Osteocyte (in vitro differentiated cells): Measurements from ENCODE around the gene NPS. TPM values are rescaled to one million over a fixed set of nuclear protein-coding genes. Genes with fewer than 3 reads are reported as not detected.

Experiments
- DNase-seq: peaks from one replicate; pipeline ENCODE4 v3.0.0; 2021; ENCODE audit warnings: mixed read lengths; ENCODE audit not compliant: unreplicated experiment; ENCODE audit errors: extremely low spot score
- H3K27ac Mint-ChIP-seq: one replicate; pipeline ENCODE4 v1.8.0; 2021; ENCODE audit warnings: mild to moderate bottlenecking, mixed read lengths; ENCODE audit not compliant: unreplicated experiment
- H3K27me3 Mint-ChIP-seq: one replicate; pipeline ENCODE4 v1.8.0; 2021; ENCODE audit warnings: mixed read lengths; ENCODE audit not compliant: unreplicated experiment
- H3K36me3 Mint-ChIP-seq: one replicate; pipeline ENCODE4 v1.8.0; 2021; ENCODE audit warnings: mixed read lengths; ENCODE audit not compliant: unreplicated experiment
- H3K4me1 Mint-ChIP-seq: one replicate; pipeline ENCODE4 v1.8.0; 2021; ENCODE audit warnings: mixed read lengths; ENCODE audit not compliant: unreplicated experiment
- H3K4me3 Mint-ChIP-seq: one replicate; pipeline ENCODE4 v1.8.0; 2021; ENCODE audit warnings: mild to moderate bottlenecking, moderate library complexity, mixed read lengths; ENCODE audit not compliant: unreplicated experiment
- H3K9me3 Mint-ChIP-seq: one replicate; pipeline ENCODE4 v1.8.0; 2021; ENCODE audit warnings: mixed read lengths; ENCODE audit not compliant: unreplicated experiment
- total RNA-seq: library from RNA; stranded (reverse); gene quantifications from 2 replicates; pipeline ENCODE4 v1.2.1, GENCODE V29; 2021
- TF ChIP-seq, protein P1 (sequence below): fragments of 200-600 bp; sonication (generic); IDR thresholded peaks from 2 replicates; pipeline ENCODE4 v1.5.0; 2021; ENCODE audit warnings: antibody characterized with exemption, mild to moderate bottlenecking, moderate library complexity

The NPS gene
- total RNA-seq, 1 donor from 2014 or later = not detected

DNA sequence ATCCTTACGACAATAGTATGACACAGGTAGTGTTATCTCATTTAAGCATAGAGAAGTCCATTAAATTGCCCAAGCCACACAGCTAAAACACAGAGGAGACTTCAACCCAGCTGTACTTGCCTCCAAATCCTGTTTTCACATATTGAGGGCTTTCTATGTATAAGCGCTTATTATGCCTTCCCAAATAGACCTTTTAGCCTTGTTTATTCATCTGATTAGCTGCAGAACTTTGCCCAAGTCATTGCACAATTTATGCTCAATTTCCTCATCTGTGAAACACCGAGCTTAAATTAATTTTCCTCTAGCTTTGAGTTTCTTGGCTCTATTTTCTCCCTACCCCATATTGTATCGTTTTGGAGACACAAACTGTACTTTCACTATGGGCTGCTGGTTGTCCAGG, 15.5 kb downstream of the NPS start:
- TF ChIP-seq, protein P1, sequence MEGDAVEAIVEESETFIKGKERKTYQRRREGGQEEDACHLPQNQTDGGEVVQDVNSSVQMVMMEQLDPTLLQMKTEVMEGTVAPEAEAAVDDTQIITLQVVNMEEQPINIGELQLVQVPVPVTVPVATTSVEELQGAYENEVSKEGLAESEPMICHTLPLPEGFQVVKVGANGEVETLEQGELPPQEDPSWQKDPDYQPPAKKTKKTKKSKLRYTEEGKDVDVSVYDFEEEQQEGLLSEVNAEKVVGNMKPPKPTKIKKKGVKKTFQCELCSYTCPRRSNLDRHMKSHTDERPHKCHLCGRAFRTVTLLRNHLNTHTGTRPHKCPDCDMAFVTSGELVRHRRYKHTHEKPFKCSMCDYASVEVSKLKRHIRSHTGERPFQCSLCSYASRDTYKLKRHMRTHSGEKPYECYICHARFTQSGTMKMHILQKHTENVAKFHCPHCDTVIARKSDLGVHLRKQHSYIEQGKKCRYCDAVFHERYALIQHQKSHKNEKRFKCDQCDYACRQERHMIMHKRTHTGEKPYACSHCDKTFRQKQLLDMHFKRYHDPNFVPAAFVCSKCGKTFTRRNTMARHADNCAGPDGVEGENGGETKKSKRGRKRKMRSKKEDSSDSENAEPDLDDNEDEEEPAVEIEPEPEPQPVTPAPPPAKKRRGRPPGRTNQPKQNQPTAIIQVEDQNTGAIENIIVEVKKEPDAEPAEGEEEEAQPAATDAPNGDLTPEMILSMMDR = no peak
- H3K27ac Mint-ChIP-seq = no peak overlapping the region
- no peak for DNase-seq
- H3K27me3 Mint-ChIP-seq = peaks cover 3% of the 10 kb centered on the region
- no peak overlapping the region for H3K4me3 Mint-ChIP-seq
- no peaks in the 10 kb centered on the region for H3K4me1 Mint-ChIP-seq
- H3K9me3 Mint-ChIP-seq = no peaks in the 10 kb centered on the region
- H3K36me3 Mint-ChIP-seq = no peaks in the 10 kb centered on the region

DNA sequence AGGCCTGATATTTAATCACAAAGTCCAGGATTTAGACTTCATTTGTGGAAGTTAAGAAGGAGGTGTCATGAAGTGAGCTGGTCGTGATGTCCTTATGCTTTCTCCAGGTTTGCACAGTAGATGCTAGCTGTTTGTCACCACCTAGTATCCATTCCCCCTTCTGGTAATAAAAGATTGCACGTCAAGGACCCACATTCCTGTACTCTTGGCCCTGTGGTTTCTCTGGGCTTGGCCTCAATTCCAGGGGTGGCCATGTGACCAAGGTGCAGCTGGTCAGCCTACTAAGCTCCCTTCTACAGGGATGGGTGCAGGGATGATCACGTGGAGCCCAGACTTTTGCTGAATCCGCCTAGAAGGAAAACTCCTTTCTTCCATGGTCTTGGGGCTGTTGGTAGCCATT, 16.5 kb downstream of the NPS start:
- H3K27ac Mint-ChIP-seq = no peak overlapping the region
- no peaks in the 10 kb centered on the region for H3K36me3 Mint-ChIP-seq
- H3K4me1 Mint-ChIP-seq = no peaks in the 10 kb centered on the region
- H3K27me3 Mint-ChIP-seq = peaks cover 8% of the 10 kb centered on the region
- TF ChIP-seq, protein P1 = no peak
- H3K9me3 Mint-ChIP-seq = no peaks in the 10 kb centered on the region
- no peak for DNase-seq
- no peak overlapping the region for H3K4me3 Mint-ChIP-seq

DNA sequence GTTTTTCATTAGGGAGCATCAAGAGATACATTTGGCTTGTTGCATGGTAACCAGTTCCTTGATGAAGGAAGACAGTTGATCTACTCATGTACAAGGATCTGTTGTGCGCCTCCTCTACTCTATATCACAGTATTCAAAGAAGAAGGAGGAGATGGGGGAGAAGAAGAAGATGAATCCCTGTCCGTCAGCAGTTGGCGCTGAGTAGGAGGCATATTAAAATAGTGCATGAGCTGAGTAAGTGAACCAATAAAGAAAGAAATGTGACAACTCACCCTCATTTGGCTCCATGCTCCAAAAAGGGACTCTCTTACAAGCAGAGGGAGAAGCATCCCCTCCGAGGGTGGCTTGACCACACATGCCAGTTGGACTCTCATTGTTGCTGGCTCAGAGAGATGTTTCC, 20.1 kb downstream of the NPS start:
- Mint-ChIP-seq H3K4me3 (no peak overlapping the region), H3K4me1 (no peaks in the 10 kb centered on the region), H3K36me3 (no peaks in the 10 kb centered on the region), H3K9me3 (peaks cover 12% of the 10 kb centered on the region), H3K27ac (no peak overlapping the region), H3K27me3 (peaks cover 22% of the 10 kb centered on the region)
- DNase-seq = no peak
- TF ChIP-seq, protein P1 = no peak

DNA sequence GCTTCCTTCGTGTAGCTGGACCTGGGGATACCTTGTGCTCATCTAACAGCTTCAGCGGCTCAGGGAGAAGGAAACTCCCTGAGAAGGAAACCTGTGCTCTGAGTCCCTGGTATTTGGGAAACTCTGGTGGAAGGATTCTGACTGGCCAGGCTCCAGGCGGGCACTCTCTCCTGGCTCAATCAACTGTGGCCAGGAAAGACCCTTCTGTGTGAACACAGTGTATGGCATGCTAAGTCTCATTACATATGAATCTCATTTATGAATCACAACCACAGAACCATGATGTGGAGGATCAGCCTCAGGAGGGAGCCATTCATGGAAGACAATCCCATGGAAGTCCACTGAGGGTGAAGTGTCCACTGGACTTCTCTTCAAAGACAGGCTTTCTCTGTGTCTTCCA, 20.9 kb downstream of the NPS start:
- Mint-ChIP-seq H3K4me3 (no peak overlapping the region), H3K27me3 (peaks cover 22% of the 10 kb centered on the region), H3K4me1 (no peaks in the 10 kb centered on the region), H3K27ac (no peak overlapping the region), H3K9me3 (peaks cover 12% of the 10 kb centered on the region), H3K36me3 (no peaks in the 10 kb centered on the region)
- TF ChIP-seq, protein P1 = no peak
- DNase-seq = no peak

DNA sequence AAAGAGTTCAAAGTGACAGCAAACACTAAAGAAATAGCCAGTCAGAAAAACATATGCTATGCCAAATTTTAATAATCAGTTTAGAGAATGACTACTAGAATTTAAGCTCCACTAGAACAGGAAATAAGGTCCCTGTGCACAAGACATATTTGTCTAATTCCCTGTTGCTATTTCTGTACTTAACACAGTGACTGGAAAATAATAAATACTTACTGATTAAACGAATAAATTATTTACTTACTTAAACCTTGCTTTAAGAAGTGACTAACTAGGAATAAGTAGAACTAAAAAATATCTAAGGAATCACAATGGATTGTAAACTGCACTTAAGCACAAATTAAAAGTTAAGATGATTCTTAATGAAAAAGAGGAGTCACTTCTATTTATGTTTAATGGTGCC, 22.3 kb downstream of the NPS start:
- H3K4me1 Mint-ChIP-seq = peaks cover 2% of the 10 kb centered on the region
- H3K36me3 Mint-ChIP-seq = no peaks in the 10 kb centered on the region
- H3K9me3 Mint-ChIP-seq = peaks cover 12% of the 10 kb centered on the region
- TF ChIP-seq, protein P1 = no peak
- no peak overlapping the region for H3K27ac Mint-ChIP-seq
- DNase-seq = no peak
- H3K4me3 Mint-ChIP-seq = no peak overlapping the region
- H3K27me3 Mint-ChIP-seq = peaks cover 21% of the 10 kb centered on the region
